H1 (cell line): ENCODE data around the gene TNFRSF1A. TPM values are rescaled to one million over a fixed set of nuclear protein-coding genes. Genes with fewer than 3 reads are reported as not detected.

Experiments
- CTCF ChIA-PET: fragments of 300-600 bp; sonication (Branson Sonifier 250); formaldehyde crosslinking; loops from one replicate; lab custom pipeline; 2021; ENCODE audit not compliant: partially characterized antibody; lab: Charles Lee
- POLR2A ChIA-PET: fragments of 300-600 bp; sonication (Branson Sonifier 250); formaldehyde crosslinking; loops from one replicate; lab custom pipeline; 2021; ENCODE audit warnings: inconsistent platforms; ENCODE audit not compliant: partially characterized antibody; lab: Charles Lee
- DNase-seq, 2 experiments: peaks; one replicate each; pipeline versions ENCODE4 v3.0.0 to v3.0.0-alpha.2; 2010 to 2022; ENCODE audit warnings: low spot score in 2 of 2, low read depth in 1 of 2, mixed read lengths in 1 of 2
- FAIRE-seq: peaks from 2 replicates; lab custom pipeline; 2011; peaks lifted over from hg19 to GRCh38; lab: Jason Lieb, UNC
- H2AFZ ChIP-seq: 2 replicates; pipeline ENCODE4 v1.8.1; 2012; ENCODE audit warnings: low read length, inconsistent platforms
- H2AK5ac ChIP-seq: 2 replicates; pipeline ENCODE4 v1.6.1; 2013; ENCODE audit warnings: low read depth, low read length
- H2BK120ac ChIP-seq: replicated peaks from 2 replicates; pipeline ENCODE3; 2013; ENCODE audit warnings: low read depth, low read length, inconsistent platforms
- H2BK12ac ChIP-seq: 2 replicates; pipeline ENCODE4 v1.6.1; 2013; ENCODE audit warnings: low read depth, low read length
- H2BK15ac ChIP-seq: 2 replicates; pipeline ENCODE4 v1.6.1; 2013; ENCODE audit warnings: low read length
- H2BK20ac ChIP-seq: 2 replicates; pipeline ENCODE4 v1.6.1; 2013; ENCODE audit warnings: low read length
- H2BK5ac ChIP-seq: 2 replicates; pipeline ENCODE4 v1.6.1; 2013; ENCODE audit warnings: low read depth, low read length
- H3K14ac ChIP-seq: 2 replicates; pipeline ENCODE4 v1.6.1; 2013; ENCODE audit warnings: inconsistent platforms; ENCODE audit not compliant: insufficient read length
- H3K18ac ChIP-seq: 2 replicates; pipeline ENCODE4 v1.6.1; 2013; ENCODE audit warnings: low read length; ENCODE audit errors: extremely low read depth
- H3K23ac ChIP-seq: 2 replicates; pipeline ENCODE4 v1.6.1; 2013; ENCODE audit warnings: inconsistent platforms; ENCODE audit not compliant: insufficient read length
- H3K23me2 ChIP-seq: 2 replicates; pipeline ENCODE4 v1.6.1; 2013; ENCODE audit warnings: low read depth, low read length
- H3K27ac ChIP-seq: 2 replicates; pipeline ENCODE4 v1.6.1; 2011; ENCODE audit warnings: low read depth, low read length, inconsistent platforms
- H3K27me3 ChIP-seq, 4 experiments: replicated peaks in 1 of 4; 1 replicate in 1 of 4; 2 replicates in 3 of 4; pipeline versions ENCODE4 v1.6.1 to v1.8.1; 2011 to 2013; ENCODE audit warnings: low read length in 3 of 4, mild to moderate bottlenecking in 3 of 4, inconsistent platforms in 2 of 4, mixed read lengths in 2 of 4, moderate library complexity in 1 of 4; ENCODE audit not compliant: control insufficient read depth in 3 of 4, insufficient read depth in 3 of 4; ENCODE audit errors: extremely low read depth in 1 of 4
- H3K36me3 ChIP-seq, 4 experiments: 2 replicates each; pipeline versions ENCODE4 v1.6.1 to v1.8.1; 2011 to 2013; ENCODE audit warnings: mild to moderate bottlenecking in 4 of 4, low read length in 3 of 4, moderate library complexity in 2 of 4, control low read depth in 1 of 4, inconsistent platforms in 1 of 4; ENCODE audit not compliant: insufficient read depth in 4 of 4, control insufficient read depth in 2 of 4
- H3K4ac ChIP-seq: replicated peaks from 2 replicates; pipeline ENCODE3; 2013; ENCODE audit warnings: low read length, low read depth, mixed read lengths, inconsistent platforms; ENCODE audit not compliant: insufficient read length
- H3K4me1 ChIP-seq, 4 experiments: replicated peaks in 1 of 4; 1 replicate in 1 of 4; 2 replicates in 3 of 4; pipeline versions ENCODE4 v1.6.1 to v1.8.1; 2011 to 2013; ENCODE audit warnings: low read length in 3 of 4, inconsistent platforms in 2 of 4, mixed read lengths in 1 of 4; ENCODE audit not compliant: insufficient read depth in 4 of 4, control insufficient read depth in 3 of 4
- H3K4me2 ChIP-seq, 2 experiments: 2 replicates each; pipeline versions ENCODE4 v1.6.1 to v1.8.1; 2011 to 2013; ENCODE audit warnings: low read depth in 2 of 2, low read length in 2 of 2, control low read depth in 1 of 2, inconsistent platforms in 1 of 2, mild to moderate bottlenecking in 1 of 2; ENCODE audit not compliant: insufficient read depth in 1 of 2
- H3K4me3 ChIP-seq, 4 experiments: fragments of 200-600, 300-600 bp in 1 of 4; sonication (generic), shearing (Covaris generic), sonication (Bioruptor Twin) in 1 of 4; 2 replicates each; pipeline versions ENCODE4 v1.5.1 to v1.8.1; 2011 to 2016; ENCODE audit warnings: low read length in 4 of 4, low read depth in 3 of 4, control low read depth in 2 of 4, inconsistent platforms in 2 of 4, mild to moderate bottlenecking in 2 of 4, mixed read lengths in 1 of 4, moderate library complexity in 1 of 4; ENCODE audit not compliant: insufficient read depth in 2 of 4; ENCODE audit errors: extremely low read depth in 1 of 4
- H3K56ac ChIP-seq: replicated peaks from 2 replicates; pipeline ENCODE3; 2013; ENCODE audit warnings: low read depth, mild to moderate bottlenecking, mixed read lengths, low read length, inconsistent platforms; ENCODE audit not compliant: insufficient read length
- H3K79me1 ChIP-seq: 2 replicates; pipeline ENCODE4 v1.6.1; 2013; ENCODE audit warnings: low read depth, low read length, control low read depth
- H3K79me2 ChIP-seq, 2 experiments: 2 replicates each; pipeline versions ENCODE4 v1.6.1 to v1.8.1; 2012 to 2013; ENCODE audit warnings: low read length in 2 of 2, mild to moderate bottlenecking in 2 of 2, inconsistent platforms in 1 of 2; ENCODE audit not compliant: insufficient read depth in 2 of 2, control insufficient read depth in 1 of 2
- H3K9ac ChIP-seq, 4 experiments: replicated peaks in 1 of 4; 1 replicate in 1 of 4; 2 replicates in 3 of 4; pipeline versions ENCODE4 v1.6.1 to v1.8.1; 2011 to 2013; ENCODE audit warnings: low read depth in 3 of 4, low read length in 3 of 4, control low read depth in 2 of 4, mild to moderate bottlenecking in 2 of 4, moderate library complexity in 2 of 4, inconsistent platforms in 1 of 4; ENCODE audit errors: extremely low read depth in 1 of 4
- H3K9me3 ChIP-seq, 2 experiments: 2 replicates each; pipeline versions ENCODE4 v1.6.1 to v1.8.1; 2012 to 2013; ENCODE audit warnings: mild to moderate bottlenecking in 2 of 2, moderate library complexity in 2 of 2, control low read depth in 1 of 2, inconsistent platforms in 1 of 2, low read depth in 1 of 2, low read length in 1 of 2, mixed read lengths in 1 of 2; ENCODE audit not compliant: insufficient read depth in 2 of 2
- H4K20me1 ChIP-seq, 2 experiments: replicated peaks in 1 of 2; 2 replicates each; pipeline versions ENCODE3 to v1.8.1; 2011 to 2013; ENCODE audit warnings: inconsistent platforms in 2 of 2, low read length in 2 of 2, mild to moderate bottlenecking in 1 of 2; ENCODE audit not compliant: insufficient read depth in 2 of 2, control insufficient read depth in 1 of 2
- H4K5ac ChIP-seq: 2 replicates; pipeline ENCODE4 v1.6.1; 2013; ENCODE audit warnings: low read length, low read depth, mixed read lengths, inconsistent platforms; ENCODE audit not compliant: insufficient read length
- H4K8ac ChIP-seq: 2 replicates; pipeline ENCODE4 v1.8.0; 2013; ENCODE audit warnings: mild to moderate bottlenecking, moderate library complexity, low read length, inconsistent platforms; ENCODE audit not compliant: insufficient read depth; ENCODE audit errors: extremely low read depth
- H4K91ac ChIP-seq: replicated peaks from 2 replicates; pipeline ENCODE3; 2013; ENCODE audit warnings: low read length, mixed read lengths, inconsistent platforms; ENCODE audit not compliant: insufficient read length
- ATF3 ChIP-seq: IDR thresholded peaks from 2 replicates; pipeline ENCODE4 v1.6.1; 2011; ENCODE audit warnings: low read depth, mild to moderate bottlenecking, low read length; ENCODE audit not compliant: insufficient read depth
- CBX5 ChIP-seq: fragments of 300-800, 300-1000 bp; sonication (generic); IDR thresholded peaks from 2 replicates; pipeline ENCODE4 v1.7.1; 2016; ENCODE audit warnings: antibody characterized with exemption, low read length, low read depth
- EP300 ChIP-seq, 2 experiments: IDR thresholded peaks; 1 replicate in 1 of 2; 2 replicates in 1 of 2; pipeline ENCODE4 v1.6.1; 2011 to 2012; ENCODE audit warnings: low read depth in 2 of 2, low read length in 2 of 2, mild to moderate bottlenecking in 2 of 2, borderline replicate concordance in 1 of 2, inconsistent platforms in 1 of 2, moderate library complexity in 1 of 2
- FOSL1 ChIP-seq: IDR thresholded peaks from 2 replicates; pipeline ENCODE4 v1.6.1; 2011; ENCODE audit warnings: mild to moderate bottlenecking, low read depth, low read length, moderate library complexity; ENCODE audit not compliant: insufficient read depth
- JUN ChIP-seq: IDR thresholded peaks from 2 replicates; pipeline ENCODE4 v1.6.1; 2011; ENCODE audit warnings: low read depth, mild to moderate bottlenecking, improper control_type of control experiment, low read length
- JUND ChIP-seq: IDR thresholded peaks from 2 replicates; pipeline ENCODE4 v1.6.1; 2011; ENCODE audit warnings: mild to moderate bottlenecking, improper control_type of control experiment, low read length
- KDM5A ChIP-seq: fragments of 200-600 bp; IDR thresholded peaks from 2 replicates; pipeline ENCODE4 v1.7.1; 2012; ENCODE audit warnings: mild to moderate bottlenecking, low read length, inconsistent platforms, mixed read lengths
- MAFK ChIP-seq: IDR thresholded peaks from 2 replicates; pipeline ENCODE4 v1.6.1; 2012; ENCODE audit warnings: low read depth, mild to moderate bottlenecking, improper control_type of control experiment, low read length
- POU5F1 ChIP-seq: IDR thresholded peaks from 2 replicates; pipeline ENCODE4 v1.6.1; 2011; ENCODE audit warnings: low read depth, mild to moderate bottlenecking, low read length, moderate library complexity
- SRF ChIP-seq: IDR thresholded peaks from 2 replicates; pipeline ENCODE4 v1.6.1; 2011; ENCODE audit warnings: mild to moderate bottlenecking, low read depth, low read length, moderate library complexity
- YY1 ChIP-seq: IDR thresholded peaks from 2 replicates; pipeline ENCODE4 v1.6.1; 2011; ENCODE audit warnings: low read depth, mild to moderate bottlenecking, low read length
- WGBS, 2 experiments: shearing (Covaris generic) in 1 of 2; methylation state at CpG; one replicate each; pipeline versions ENCODE4 v1.1.6 to v1.1.7; 2013 to 2015; ENCODE audit warnings: low lambda C conversion rate in 2 of 2, mixed read lengths in 2 of 2, inconsistent platforms in 1 of 2, low coverage in 1 of 2, missing lambda C conversion rate in 1 of 2; ENCODE audit not compliant: insufficient replicate concordance in 2 of 2, insufficient coverage in 1 of 2, insufficient read length in 1 of 2; ENCODE audit errors: extremely low coverage in 1 of 2, missing lambda C conversion rate in 1 of 2; 5-methylcytosine and 5-hydroxymethylcytosine counted together
- polyA plus RNA-seq, 7 experiments: library from polyadenylated mRNA; depleted of rRNA in 3 of 7; stranded (reverse) in 5 of 7; unstranded in 2 of 7; fragments of >200 nt in 5 of 7; fragments of 200-250 nt in 2 of 7; gene quantifications; 1 replicate in 5 of 7; 2 replicates in 1 of 7; 4 replicates in 1 of 7; pipeline versions ENCODE4 v1.2.1 to v1.2.3, GENCODE V29; 2011 to 2013; ENCODE audit warnings: missing spikeins in 2 of 7, mixed read lengths in 2 of 7
- total RNA-seq: library from RNA; stranded (reverse); fragmentation: NEBNext Ultra II Directional; extraction: Animal tissue kit (Norgen Biotek cat#: 25700); gene quantifications from 2 replicates; pipeline ENCODE4 v1.2.1, GENCODE V29; 2021

TNFRSF1A gene
- total and polyA plus RNA-seq, 2 of the 8 experiments (the other 6 are each of a cell fraction or from before 2014, with no cell fraction given) = 28.7 to 42.1 TPM

GRCh38 chr12:6294156-6295093 lies 47.5 kb downstream of the TNFRSF1A start:
- Histone ChIP-seq H2BK120ac (no peak overlapping the region), H3K27me3 (no peaks in the 10 kb centered on the region), H3K4me3 (no peak overlapping the region), H3K79me2 (no peaks in the 10 kb centered on the region), H3K23ac (no peak overlapping the region), H3K36me3 (no peaks in the 10 kb centered on the region), H3K23me2 (no peaks in the 10 kb centered on the region), H2BK12ac (no peak overlapping the region), H2BK5ac (no peak overlapping the region), H4K5ac (no peak overlapping the region), H2BK15ac (no peak overlapping the region), H3K9ac (no peak overlapping the region), H4K91ac (no peak overlapping the region), H3K4me2 (no peak overlapping the region), H2AK5ac (no peak overlapping the region), H3K4ac (no peak overlapping the region), H3K79me1 (no peaks in the 10 kb centered on the region), H3K14ac (no peak overlapping the region), H2BK20ac (no peak overlapping the region), H3K18ac (no peak overlapping the region), H3K56ac (no peak overlapping the region), H3K4me1 (peaks cover 0 to 5% (median 0%) of the 10 kb centered on the region in 4 experiments; a peak in 1 of 7 replicates), H3K9me3 (peaks cover 0 to 2% of the 10 kb centered on the region in 2 experiments; a peak in 1 of 4 replicates), H3K27ac (no peak overlapping the region), H4K20me1 (no peaks in the 10 kb centered on the region), H2AFZ (no peak overlapping the region), H4K8ac (no peak overlapping the region)
- no peak for FAIRE-seq
- no peak for DNase-seq
- POLR2A ChIA-PET = no interaction called here
- CTCF ChIA-PET = interaction anchor here (0.6 to 2.3 kb wide), 7 partner anchors 10 to 257 kb away, joined by 3 to 17 read pairs (median 4); no protein-coding TSS in a partner anchor
- WGBS, 2 experiments = 77% methylated on average over 5 of the region's 5 CpGs; no CpG with 5 or more reads in 1 of the 2 experiments
- TF ChIP-seq CBX5 (no peak), KDM5A (no peak), FOSL1 (no peak), MAFK (no peak), JUND (no peak), SRF (no peak), POU5F1 (no peak), JUN (no peak), EP300 (IDR thresholded peaks at IDR 0.05; ENCODE audit: borderline replicate concordance in 1 of 2, low read depth in 2 of 2, low read length in 2 of 2) (no peak), YY1 (no peak), ATF3 (no peak)
